Kasumi-1 (cell line): ENCODE data around the gene STX12.

Experiments used
- DNase-seq, 2 experiments: peaks; one replicate each; lab custom pipeline; 2025; lab: John Stamatoyannopoulos, UW

The STX12 gene

DNA sequence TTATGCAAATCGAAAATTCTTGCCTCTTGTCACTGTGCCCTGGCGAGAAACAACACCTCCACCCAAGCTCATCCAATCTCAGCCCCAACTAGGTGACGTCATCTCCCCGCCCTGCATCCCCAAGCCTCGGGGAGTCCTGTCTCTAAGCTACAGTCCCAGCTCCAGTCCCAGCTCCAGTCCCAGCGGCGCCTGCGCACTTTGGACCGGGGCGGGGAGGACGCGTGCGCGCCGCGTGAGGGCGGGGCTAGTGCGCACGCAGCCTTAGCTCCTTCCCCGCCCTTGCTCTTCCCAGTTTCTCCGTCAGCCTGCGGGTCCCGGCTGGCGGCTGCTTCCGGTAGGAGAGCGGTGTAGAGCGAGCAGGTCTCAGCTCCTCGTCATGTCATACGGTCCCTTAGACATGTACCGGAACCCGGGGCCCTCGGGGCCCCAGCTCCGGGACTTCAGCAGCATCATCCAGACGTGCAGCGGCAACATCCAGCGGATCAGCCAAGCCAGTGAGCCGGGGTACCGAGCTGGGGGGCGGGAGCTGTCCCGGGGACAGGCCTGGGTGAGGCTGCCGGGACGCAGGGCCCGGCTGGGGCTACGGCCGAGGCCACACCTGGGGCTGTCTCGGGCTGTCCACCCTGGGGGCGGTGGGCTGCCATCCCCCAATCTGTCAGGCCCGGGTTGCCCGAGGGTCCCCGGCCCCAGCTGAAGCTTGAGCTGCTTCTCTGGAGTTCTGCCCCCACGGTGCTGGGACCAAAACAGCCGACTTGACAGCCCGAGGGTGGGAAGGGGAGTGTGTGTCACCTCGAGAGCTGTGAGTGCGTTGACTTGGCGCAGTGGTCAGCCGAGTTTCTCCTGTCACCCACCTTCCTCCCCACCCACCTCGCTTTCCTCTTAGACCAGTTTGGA is at the start of gene STX12:
TSS of gene STX12 (plus strand) at position 288 of the 894 bp plus-strand sequence. CDS start at position 377, 89 bp downstream.
- DNase-seq = peak; percentile 95

DNA sequence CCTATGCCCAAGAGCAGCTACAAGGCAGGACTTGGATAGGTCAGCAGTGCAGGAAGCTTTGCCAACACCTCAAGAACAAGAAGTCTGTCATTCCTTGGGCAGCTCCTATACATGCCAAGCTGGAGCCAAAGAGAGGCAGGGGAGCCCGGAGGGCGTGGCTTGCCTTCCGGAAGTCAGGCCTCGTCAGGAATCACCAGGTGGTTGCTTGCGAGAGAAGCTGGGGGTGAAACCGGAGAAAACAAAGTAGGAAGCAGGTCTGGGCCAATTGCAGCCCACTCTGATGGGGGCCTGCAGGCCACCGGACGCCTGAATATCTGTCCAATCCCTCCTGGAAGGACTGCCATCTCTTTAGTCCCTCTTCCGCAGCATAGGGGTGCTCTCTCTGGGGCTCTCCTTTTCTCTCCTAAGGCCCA is 48.1 kb upstream of the STX12 start:
- DNase-seq = no peak

- peak; percentile 97 to 99 for DNase-seq
Measured at GRCh38 chr1:27725374-27726172, 47.4 kb upstream of the STX12 start, which contains the start of gene FAM76A. Gene FAM76A, plus strand, starts transcription at chr1:27725961. Its CDS starts 120 bp downstream, at chr1:27726081.

GRCh38 chr1:27726173-27727044 is 46.6 kb upstream of the STX12 start:
- DNase-seq = peak; percentile 25 to 48

DNA sequence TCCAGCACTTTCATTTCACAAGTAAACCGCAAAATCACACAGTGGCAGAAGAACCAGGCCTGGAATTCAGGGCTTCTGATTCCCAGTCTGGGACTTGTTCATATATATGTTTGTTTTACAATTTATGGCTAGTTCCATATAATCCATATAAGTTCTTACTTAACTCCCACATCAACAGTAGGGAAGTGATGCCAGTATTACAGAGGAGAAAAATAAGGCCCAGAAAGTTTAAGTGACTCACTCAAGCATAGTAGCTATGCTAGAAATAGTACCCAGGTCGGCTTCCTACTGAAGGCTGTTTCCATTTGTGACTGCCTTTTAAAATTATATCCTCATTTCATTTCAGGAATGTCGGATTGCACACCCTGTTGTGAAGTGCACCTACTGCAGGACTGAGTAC is 45.9 kb upstream of the STX12 start:
- DNase-seq = peak in 1 of 2 experiments; percentile 8

GRCh38 chr1:27736252-27736651 is 36.8 kb upstream of the STX12 start:
- DNase-seq = no peak

DNA sequence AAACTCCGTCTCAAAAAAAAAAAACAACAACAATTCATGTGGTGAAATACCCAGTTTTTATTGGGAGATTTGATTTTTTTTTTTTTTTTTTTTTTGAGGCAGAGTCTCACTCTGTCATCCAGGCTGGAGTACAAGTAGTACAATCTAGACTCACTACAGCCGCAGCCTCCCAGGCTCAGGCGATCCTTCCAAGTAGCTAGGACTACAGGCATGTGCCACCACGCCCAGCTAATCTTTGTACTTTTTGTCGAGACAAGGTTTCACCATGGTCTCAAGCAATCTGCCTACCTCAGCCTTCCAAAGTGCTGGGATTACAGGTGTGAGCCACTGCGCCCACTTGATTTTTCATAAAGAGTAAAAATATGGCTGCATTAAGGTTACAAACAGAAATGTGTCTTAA is 31.9 kb upstream of the STX12 start:
- no peak for DNase-seq

DNA sequence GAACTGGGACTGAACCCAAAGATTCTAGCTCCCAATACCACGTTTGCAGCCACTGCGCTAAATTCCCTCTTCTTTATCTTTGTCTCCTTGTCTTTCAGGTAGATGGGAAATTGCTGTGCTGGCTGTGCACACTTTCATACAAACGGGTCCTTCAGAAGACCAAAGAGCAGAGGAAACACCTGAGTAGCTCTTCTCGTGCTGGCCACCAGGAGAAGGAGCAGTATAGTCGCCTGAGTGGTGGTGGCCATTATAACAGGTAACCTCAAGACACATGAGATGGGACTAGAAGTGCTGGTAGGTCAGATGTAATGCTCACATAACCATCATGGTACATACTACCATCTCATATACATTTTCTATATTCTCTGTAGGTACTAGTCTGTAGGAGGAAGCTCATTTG is 28.5 kb upstream of the STX12 start:
- no peak for DNase-seq

DNA sequence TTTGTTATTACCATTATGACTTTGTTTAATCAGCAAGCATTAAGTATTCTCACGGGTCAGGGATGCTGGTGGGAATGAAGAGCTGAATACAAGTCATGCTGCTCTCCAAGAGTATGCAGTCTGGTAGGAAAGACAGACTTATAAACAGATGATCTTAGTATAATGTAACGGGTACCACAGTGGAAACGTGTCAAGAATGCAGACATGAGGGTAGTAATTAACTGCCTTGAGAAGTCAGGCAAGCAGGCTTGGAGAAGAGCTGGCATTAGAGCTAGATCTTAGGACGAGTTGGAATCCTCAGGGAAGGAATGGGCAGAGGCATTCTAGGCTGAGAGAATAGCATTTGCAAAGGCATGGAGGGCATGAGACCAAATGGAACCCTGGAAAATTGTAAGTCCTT is 27.6 kb upstream of the STX12 start:
- no peak for DNase-seq

DNA sequence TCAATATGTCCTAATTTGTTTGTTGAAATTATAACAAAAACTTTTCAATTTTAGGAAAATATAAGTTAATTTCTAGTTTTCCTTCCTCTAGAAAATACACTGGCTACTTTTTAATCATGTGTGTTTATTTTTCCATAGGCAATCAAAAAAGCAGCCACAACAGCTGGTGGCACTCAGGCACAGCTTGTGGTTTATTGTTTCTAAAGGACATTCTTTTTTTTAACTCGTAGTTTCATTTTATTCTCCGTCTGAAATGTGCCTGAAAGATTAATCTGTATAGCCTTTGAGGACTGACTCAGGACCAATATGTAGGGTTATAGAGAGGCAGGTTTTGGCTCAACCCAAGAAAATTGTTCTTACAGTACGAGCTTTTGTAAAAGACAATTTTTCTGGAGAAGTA is 20.7 kb upstream of the STX12 start:
- DNase-seq = no peak

DNA sequence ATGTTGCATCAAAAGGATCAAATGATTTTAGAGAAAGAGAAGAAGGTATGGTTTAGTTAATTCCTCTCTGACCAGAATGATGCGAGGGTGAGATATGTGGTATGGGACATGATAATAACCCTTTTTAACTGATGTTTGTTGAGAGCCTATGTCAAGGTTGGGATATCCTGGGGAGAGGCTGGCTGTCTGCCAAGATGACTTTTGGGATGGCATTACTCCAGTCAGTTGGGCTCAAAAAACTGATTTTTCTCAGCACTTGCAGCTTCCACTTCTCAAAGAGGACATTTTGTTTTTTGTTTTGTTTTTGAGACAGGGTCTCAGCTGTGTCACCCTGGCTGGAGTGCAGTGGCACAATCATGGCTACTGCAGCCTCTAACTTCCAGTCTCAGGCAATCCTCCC is 17.7 kb upstream of the STX12 start:
- DNase-seq = no peak

DNA sequence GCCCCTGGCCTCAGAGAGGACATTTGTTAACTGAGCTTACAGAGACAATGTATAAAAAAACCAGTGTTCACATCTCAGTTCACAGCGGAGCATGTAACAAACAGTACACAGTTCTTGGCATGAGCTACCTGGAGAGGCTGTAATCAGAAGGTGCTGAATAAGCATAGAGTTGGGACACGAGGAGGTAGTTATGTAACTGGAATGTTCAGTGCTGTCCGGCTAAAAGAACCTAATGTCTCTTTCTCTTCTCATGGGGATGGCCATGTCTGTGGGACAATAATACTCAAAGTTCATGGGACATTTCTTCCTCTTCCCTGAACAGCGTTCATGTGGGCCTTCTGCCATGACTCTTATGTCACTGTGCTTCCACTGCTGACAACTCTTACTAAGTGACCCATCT is 17.2 kb upstream of the STX12 start:
- no peak for DNase-seq

GRCh38 chr1:27759236-27759635 is 13.8 kb upstream of the STX12 start:
- no peak for DNase-seq

- no peak for DNase-seq
Measured at GRCh38 chr1:27760426-27760825, 12.6 kb upstream of the STX12 start.

DNA sequence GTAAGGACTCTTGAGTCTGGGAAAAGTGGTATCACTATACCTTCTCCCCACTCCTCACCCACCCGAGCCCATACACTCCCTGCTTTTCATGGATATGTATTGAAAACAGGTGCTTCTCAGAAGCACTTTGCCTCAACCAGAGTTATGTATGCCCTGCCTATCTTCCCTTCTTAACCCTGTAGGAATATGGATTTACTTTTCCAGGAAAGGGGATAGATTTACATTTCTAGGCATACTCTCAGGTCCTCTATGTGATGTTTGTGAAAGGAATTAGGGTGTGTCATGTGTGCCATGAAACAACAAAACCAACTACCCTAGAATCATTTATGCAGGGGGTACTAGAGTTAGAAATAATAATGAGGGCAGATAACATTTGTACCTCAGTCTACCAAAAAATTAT is 11.0 kb upstream of the STX12 start:
- no peak for DNase-seq

DNA sequence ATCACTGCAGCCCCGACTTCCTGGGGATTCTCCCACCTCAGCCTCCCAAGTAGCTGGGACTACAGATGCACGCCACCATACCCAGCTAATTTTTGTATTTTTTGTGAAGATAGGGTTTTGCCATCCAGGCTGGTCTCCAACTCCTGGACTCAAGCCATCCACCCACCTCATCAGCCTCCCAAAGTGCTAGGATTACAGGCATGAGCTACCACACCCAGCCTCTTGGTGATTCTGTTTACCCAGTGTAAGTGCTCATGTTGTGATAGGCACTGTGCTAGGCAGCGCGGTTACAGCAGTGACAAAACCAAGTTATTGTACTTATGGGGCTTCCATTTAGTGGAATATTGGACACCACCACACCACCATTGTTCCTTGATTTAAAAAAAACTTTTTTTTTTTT is 9.7 kb upstream of the STX12 start:
- DNase-seq = no peak

DNA sequence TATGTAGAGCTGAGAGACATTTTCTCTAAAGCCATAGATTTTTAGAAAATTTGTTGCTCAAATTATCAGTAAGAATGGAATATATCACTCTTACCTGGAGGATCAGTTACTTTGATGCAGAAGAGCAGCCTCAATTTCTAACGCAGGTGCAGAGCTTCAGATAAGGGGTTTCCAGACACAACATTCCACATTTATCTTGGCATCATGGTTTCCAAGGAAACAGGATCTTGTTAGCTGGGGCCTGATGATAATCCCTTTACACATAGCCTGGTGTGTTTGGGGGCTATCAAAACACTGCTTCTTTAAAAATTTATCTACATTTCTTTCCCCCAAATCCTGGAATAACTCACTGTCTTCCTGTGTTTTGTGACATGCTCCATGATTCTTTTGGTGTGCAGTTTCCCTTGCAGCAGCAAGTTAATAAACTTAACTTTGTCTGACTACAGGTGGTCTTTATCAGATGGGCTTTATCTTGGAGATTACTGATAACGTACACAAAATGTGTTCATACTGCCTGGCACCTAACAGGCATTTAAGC is 2.7 kb upstream of the STX12 start:
- no peak for DNase-seq

- DNase-seq = no peak
Measured at GRCh38 chr1:27772036-27772931, 735 bp upstream of the STX12 start.

DNA sequence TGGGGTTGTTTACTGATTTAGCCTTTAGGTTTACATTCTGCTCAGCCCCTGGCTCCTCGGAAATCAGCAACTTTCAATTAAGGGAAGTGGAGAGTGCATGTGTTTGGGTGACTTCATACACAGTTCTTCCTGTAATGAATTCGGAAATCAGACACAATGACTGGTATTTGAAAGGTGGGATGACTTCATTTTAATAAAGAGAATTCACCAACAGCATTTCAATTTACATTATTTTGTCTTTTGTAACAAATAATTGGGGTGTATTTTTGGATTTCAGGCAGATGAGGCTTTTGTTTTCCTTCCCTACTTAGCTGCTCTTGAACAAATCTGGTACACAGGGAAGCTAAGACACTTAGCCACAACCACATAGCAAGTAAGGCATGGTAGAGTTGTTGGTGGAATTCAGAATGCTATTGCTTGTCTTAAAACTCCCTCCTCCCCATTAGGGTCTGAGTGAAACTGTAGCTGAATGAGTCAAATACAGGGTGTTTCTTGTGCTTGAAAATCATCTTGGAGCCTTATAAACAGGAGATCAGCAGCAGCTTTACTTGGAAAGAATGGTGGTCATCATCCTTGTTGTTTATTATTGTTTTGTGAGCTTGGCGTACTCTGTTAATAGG is 917 bp downstream of the STX12 start:
- DNase-seq = peak; percentile 30 to 63

DNA sequence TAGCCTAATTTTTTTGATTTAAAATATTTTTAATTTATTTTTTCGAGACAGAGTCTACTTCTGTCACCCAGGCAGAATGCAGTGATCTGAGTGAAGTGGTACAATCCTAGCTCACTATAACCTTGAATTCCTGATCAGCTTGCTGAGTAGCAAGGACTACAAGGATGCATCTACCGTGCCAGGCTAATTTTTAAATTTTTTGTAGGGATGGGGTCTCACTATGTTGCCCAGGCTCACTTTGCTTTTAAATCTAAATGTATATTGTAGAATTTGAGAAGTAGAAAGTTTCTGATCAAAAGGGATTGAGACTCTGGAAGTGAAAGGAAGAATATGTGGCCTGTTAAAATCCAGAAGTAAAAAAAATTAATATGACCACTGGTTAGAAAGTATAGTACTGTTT is 1.6 kb downstream of the STX12 start:
- no peak for DNase-seq
